Lower leg skin (tissue), 4 donors: Measurements from ENCODE around the gene OSBPL2. TPM values are rescaled to one million over a fixed set of nuclear protein-coding genes. Genes with fewer than 3 reads are reported as not detected.

Experiments used
- DNase-seq, 2 donors: peaks; one replicate each; pipeline ENCODE4 v3.0.0-alpha.2; 2019; ENCODE audit warnings: low spot score in 2 of 2
- H3K4me3 ChIP-seq: fragments of 200-600 bp; sonication (generic); 2 replicates; pipeline ENCODE4 v1.5.1; 2017; ENCODE audit warnings: mild to moderate bottlenecking, low read depth; ENCODE audit not compliant: poor library complexity, severe bottlenecking
- POLR2A ChIP-seq, 2 donors: fragments of 450-650 bp; IDR thresholded peaks; one replicate each; pipeline ENCODE4 v1.6.1; 2016 to 2017; ENCODE audit warnings: antibody characterized with exemption in 2 of 2, mild to moderate bottlenecking in 1 of 2, moderate library complexity in 1 of 2
- WGBS, 2 donors: methylation state at CpG; one replicate each; pipeline ENCODE4 v1.1.5; 2018; 5-methylcytosine and 5-hydroxymethylcytosine counted together
- intact Hi-C: fragments of 100-400 bp; cut with DNase I; formaldehyde crosslinking; loops from one replicate; pipeline ENCODE4 v1.15.0; 2023; ENCODE audit warnings: low total_unique reads
- total RNA-seq, 4 donors: library from RNA; depleted of rRNA; stranded (reverse); fragments of >200 nt; gene quantifications; one replicate each; pipeline ENCODE4 v1.1.0, GENCODE V29; 2016
- TF ChIP-seq, protein P1 (sequence below), 3 donors: fragments of 450-650 bp; IDR thresholded peaks; one replicate each; pipeline ENCODE4 v1.5.1; 2016; ENCODE audit warnings: antibody characterized with exemption in 3 of 3, mild to moderate bottlenecking in 3 of 3, moderate library complexity in 2 of 3

OSBPL2 gene
- total RNA-seq, 4 donors from 2014 or later = 69.7 to 135 (median 86.0) TPM

DNA sequence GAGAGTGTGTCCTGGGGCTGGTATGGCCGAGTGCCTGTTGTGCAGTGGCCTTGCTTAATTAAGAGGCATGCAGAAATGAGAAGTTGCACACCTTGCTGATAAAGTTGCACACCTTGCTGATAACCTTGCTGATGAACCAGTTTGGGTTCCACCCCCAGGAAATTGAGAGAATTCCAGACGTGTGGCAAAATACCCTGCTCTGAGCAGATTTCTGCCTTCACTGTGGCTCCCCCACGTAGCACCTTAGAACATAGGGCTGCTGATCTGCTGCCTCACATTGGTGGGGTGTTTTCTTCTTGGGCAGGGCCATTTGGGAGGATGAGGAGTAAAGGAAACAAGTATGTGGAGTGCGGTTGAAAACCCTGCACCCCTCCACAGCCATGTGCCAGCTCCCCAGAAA lies 42.0 kb downstream of the OSBPL2 start:
- DNase-seq = no peak
- TF ChIP-seq, protein P1, sequence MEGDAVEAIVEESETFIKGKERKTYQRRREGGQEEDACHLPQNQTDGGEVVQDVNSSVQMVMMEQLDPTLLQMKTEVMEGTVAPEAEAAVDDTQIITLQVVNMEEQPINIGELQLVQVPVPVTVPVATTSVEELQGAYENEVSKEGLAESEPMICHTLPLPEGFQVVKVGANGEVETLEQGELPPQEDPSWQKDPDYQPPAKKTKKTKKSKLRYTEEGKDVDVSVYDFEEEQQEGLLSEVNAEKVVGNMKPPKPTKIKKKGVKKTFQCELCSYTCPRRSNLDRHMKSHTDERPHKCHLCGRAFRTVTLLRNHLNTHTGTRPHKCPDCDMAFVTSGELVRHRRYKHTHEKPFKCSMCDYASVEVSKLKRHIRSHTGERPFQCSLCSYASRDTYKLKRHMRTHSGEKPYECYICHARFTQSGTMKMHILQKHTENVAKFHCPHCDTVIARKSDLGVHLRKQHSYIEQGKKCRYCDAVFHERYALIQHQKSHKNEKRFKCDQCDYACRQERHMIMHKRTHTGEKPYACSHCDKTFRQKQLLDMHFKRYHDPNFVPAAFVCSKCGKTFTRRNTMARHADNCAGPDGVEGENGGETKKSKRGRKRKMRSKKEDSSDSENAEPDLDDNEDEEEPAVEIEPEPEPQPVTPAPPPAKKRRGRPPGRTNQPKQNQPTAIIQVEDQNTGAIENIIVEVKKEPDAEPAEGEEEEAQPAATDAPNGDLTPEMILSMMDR (IDR thresholded peaks at IDR 0.05) = no peak
- no peak for TF ChIP-seq POLR2A (IDR thresholded peaks at IDR 0.05)
- 81 to 82% methylated on average over 4 of the region's 4 CpGs for WGBS, 2 donors
- H3K4me3 ChIP-seq = no peak overlapping the region
- intact Hi-C loops = no loop called here

DNA sequence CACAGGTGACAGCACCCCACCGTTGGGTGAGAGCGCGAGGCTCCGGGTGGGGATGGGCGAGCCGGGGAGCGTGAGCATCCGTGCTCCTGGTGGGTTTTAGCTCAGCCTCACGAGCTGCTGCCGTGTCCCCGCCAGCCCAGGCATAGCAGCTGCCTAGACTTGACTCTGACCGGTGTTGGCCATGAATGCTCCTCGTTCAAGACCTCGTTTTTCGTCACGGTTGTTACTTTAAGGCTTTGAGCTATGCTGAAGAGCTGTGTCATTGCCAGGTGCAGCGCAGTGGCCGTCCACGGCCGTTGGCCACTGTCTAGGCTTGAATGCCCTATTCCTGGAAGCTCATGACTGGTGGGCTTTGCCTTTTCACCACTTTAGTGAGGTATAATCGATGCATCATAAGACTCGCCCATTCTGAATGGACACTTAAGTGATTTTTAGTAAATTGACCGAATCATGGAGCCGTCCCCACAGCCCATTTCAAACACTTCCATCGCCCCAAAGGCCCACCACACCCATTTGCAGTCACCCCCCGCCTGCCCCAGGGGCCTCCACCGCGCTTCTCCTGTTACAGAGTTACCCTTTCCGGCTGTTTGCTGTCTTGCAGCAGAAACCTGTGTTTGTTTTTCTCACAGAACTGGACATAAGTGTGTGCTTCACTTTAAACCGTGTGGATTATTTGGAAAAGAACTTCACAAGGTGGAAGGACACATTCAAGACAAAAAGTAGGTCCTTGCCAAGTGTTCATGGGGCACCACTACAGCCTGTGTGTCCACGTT lies 43.0 kb downstream of the OSBPL2 start:
- DNase-seq = no peak
- H3K4me3 ChIP-seq = no peak overlapping the region
- intact Hi-C loops = no loop called here
- no peak for TF ChIP-seq POLR2A (IDR thresholded peaks at IDR 0.05)
- TF ChIP-seq, protein P1 (IDR thresholded peaks at IDR 0.05) = no peak
- WGBS, 2 donors = 93 to 94% methylated on average over 31 of the region's 31 CpGs

DNA sequence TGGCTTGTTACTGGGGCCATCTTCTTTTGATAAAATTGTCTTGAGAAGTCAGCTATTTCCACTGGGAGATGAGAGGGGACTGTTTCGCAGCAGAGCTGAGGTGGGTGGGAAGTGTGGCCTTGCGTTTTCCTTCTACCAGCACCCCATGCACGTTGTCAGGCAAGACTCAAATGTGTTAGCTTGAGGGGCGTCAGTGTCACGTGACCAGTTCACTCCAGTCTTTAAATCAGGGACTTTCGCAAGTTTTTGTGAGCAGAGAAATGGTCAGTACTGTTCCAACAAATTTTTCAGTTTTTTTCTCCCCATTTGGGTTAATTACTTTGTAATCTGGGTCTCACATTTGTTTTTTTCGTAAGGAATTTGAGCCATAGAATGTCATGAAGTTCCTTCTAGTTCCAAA lies 43.8 kb downstream of the OSBPL2 start:
- no peak overlapping the region for H3K4me3 ChIP-seq
- DNase-seq = no peak
- TF ChIP-seq POLR2A (IDR thresholded peaks at IDR 0.05) = no peak
- TF ChIP-seq, protein P1 (IDR thresholded peaks at IDR 0.05) = no peak
- intact Hi-C loops = no loop called here
- WGBS, 2 donors = 92 to 96% methylated on average over 7 of the region's 7 CpGs

DNA sequence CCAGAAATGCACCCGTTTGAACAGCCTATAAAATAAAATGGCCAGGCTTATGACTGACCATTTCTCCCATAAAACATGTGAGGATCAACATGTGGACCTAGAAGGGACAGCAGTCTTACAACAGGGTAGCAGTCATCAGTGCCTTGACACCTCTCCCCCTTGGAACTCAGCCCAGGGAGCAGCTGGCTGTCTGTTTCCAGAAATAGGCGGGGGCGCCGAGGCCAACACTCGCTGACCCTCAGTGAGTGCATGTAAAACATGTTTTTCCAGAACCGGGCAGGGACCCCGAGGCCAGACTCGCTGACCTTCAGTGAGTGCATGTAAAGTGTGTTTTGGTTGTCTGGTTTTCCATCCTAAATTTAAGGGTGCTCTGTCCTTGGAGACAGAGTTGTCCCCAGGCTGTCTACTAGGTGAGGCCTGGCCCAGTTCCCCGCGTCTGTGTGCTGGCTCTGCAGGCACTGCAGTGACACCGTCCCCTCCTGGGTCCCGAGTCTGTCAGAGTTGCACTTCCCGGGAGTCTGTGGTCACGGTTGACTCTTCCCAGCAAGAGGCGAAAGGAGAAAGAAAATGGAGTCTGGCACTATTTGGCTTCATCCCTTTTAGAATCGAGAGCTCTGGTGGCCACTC lies 44.7 kb downstream of the OSBPL2 start:
- intact Hi-C loops = no loop called here
- no peak for DNase-seq
- H3K4me3 ChIP-seq = no peak overlapping the region
- TF ChIP-seq POLR2A (IDR thresholded peaks at IDR 0.05) = no peak
- TF ChIP-seq, protein P1 (IDR thresholded peaks at IDR 0.05) = no peak
- WGBS, 2 donors = 83 to 86% methylated on average over 16 of the region's 16 CpGs

DNA sequence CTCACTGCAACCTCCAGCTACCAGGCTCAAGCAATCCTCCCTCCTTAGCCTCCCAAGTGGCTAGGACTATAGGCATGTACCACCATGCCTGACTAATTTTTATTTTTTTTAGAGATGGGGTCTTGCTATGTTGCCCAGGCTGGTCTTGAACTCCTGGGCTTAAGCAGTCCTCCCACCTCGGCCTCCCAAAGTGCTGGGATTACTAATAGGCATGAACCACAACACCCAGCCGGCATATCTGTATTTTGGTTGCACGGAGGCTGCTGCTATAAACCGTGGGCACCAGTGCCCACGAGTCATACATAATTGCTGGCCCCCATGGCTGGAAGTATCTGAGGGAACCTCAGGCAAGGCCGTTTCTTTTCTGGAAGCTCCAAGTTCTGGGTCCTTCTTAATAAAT lies 46.1 kb downstream of the OSBPL2 start:
- 84 to 88% methylated on average over 6 of the region's 6 CpGs for WGBS, 2 donors
- no peak overlapping the region for H3K4me3 ChIP-seq
- intact Hi-C loops = no loop called here
- DNase-seq = no peak
- TF ChIP-seq, protein P1 (IDR thresholded peaks at IDR 0.05) = no peak
- TF ChIP-seq POLR2A (IDR thresholded peaks at IDR 0.05) = no peak
